DND-41 (cell line): ENCODE results near the gene SEMA4F.

Source experiments
- ATAC-seq: fragments of 200-7000 bp; cut with Tn5 transposase; 3 replicates; pipeline ENCODE4 v1.9.1; 2021; ENCODE audit warnings: low read depth; ENCODE audit not compliant: insufficient read depth
- DNase-seq: peaks from one replicate; pipeline ENCODE4 v3.0.0-alpha.2; 2020
- H2AFZ ChIP-seq: 2 replicates; pipeline ENCODE4 v1.6.0; 2012; ENCODE audit warnings: low read depth, low read length
- H3K27ac ChIP-seq: 2 replicates; pipeline ENCODE4 v1.5.1; 2012; ENCODE audit warnings: low read length, inconsistent platforms
- H3K27me3 ChIP-seq: fragments of 200-600 bp; sonication (generic); 2 replicates; pipeline ENCODE4 v1.6.0; 2012; ENCODE audit warnings: low read length, mild to moderate bottlenecking, inconsistent platforms; ENCODE audit not compliant: insufficient read depth, poor library complexity
- H3K36me3 ChIP-seq: 2 replicates; pipeline ENCODE4 v1.5.1; 2012; ENCODE audit warnings: low read length, inconsistent platforms; ENCODE audit not compliant: insufficient read depth
- H3K4me1 ChIP-seq: 2 replicates; pipeline ENCODE4 v1.5.1; 2012; ENCODE audit warnings: mild to moderate bottlenecking, low read length; ENCODE audit not compliant: insufficient read depth
- H3K4me2 ChIP-seq: 2 replicates; pipeline ENCODE4 v1.6.0; 2012; ENCODE audit warnings: mild to moderate bottlenecking, moderate library complexity, low read length, inconsistent platforms; ENCODE audit not compliant: insufficient read depth
- H3K4me3 ChIP-seq, 2 experiments: fragments of 200-600 bp in 1 of 2; shearing (Covaris generic) in 1 of 2; 2 replicates each; pipeline ENCODE4 v1.5.1; 2012 to 2016; ENCODE audit warnings: inconsistent platforms in 2 of 2, low read length in 2 of 2, mild to moderate bottlenecking in 2 of 2, low read depth in 1 of 2, moderate library complexity in 1 of 2
- H3K79me2 ChIP-seq: 2 replicates; pipeline ENCODE4 v1.6.0; 2012; ENCODE audit warnings: low read length, inconsistent platforms; ENCODE audit not compliant: insufficient read depth
- H3K9ac ChIP-seq: 2 replicates; pipeline ENCODE4 v1.6.0; 2012; ENCODE audit warnings: low read depth, mild to moderate bottlenecking, inconsistent platforms, low read length, moderate library complexity
- H3K9me3 ChIP-seq: 2 replicates; pipeline ENCODE4 v1.5.1; 2012; ENCODE audit warnings: low read length, moderate library complexity, mild to moderate bottlenecking, inconsistent platforms; ENCODE audit not compliant: insufficient read depth, severe bottlenecking
- H4K20me1 ChIP-seq: 2 replicates; pipeline ENCODE4 v1.6.0; 2012; ENCODE audit warnings: low read length; ENCODE audit not compliant: insufficient read depth
- CTCF ChIP-seq: IDR thresholded peaks from 2 replicates; pipeline ENCODE4 v1.5.1; 2012; ENCODE audit warnings: borderline replicate concordance, low read length, moderate library complexity, mild to moderate bottlenecking; ENCODE audit not compliant: poor library complexity, severe bottlenecking; ENCODE audit errors: extremely low read depth
- EZH2 ChIP-seq: IDR thresholded peaks from 3 replicates; pipeline ENCODE4 v1.6.1; 2012; ENCODE audit warnings: borderline replicate concordance, low read depth, mild to moderate bottlenecking, moderate library complexity, low read length, inconsistent platforms; ENCODE audit not compliant: severe bottlenecking

SEMA4F gene

GRCh38 chr2:74618410-74619083 lies 35.5 kb upstream of the SEMA4F start:
- no peaks in the 10 kb centered on the region for H3K36me3 ChIP-seq
- TF ChIP-seq EZH2 (no peak), CTCF (no peak)
- ATAC-seq, result no peak
- no peak overlapping the region for H3K9ac ChIP-seq
- H3K4me3 ChIP-seq, result no peak overlapping the region
- no peak overlapping the region for H3K4me2 ChIP-seq
- peaks cover 30% of the 10 kb centered on the region for H3K27me3 ChIP-seq
- no peak overlapping the region for H2AFZ ChIP-seq
- DNase-seq, result no peak
- H3K27ac ChIP-seq, result no peak overlapping the region
- H3K4me1 ChIP-seq, result no peaks in the 10 kb centered on the region
- H4K20me1 ChIP-seq, result no peaks in the 10 kb centered on the region
- H3K9me3 ChIP-seq, result no peaks in the 10 kb centered on the region
- no peaks in the 10 kb centered on the region for H3K79me2 ChIP-seq

GRCh38 chr2:74619651-74620297 lies 34.3 kb upstream of the SEMA4F start:
- no peak overlapping the region for H3K27ac ChIP-seq
- H3K9ac ChIP-seq, result no peak overlapping the region
- no peak overlapping the region; the same call in 1 of the 2 replicates for H2AFZ ChIP-seq
- DNase-seq (no peak), ATAC-seq (no peak)
- H3K9me3 ChIP-seq, result no peaks in the 10 kb centered on the region
- H3K4me3 ChIP-seq, result no peak overlapping the region
- H3K4me1 ChIP-seq, result no peaks in the 10 kb centered on the region
- H3K79me2 ChIP-seq, result no peaks in the 10 kb centered on the region
- H3K36me3 ChIP-seq, result no peaks in the 10 kb centered on the region
- H3K27me3 ChIP-seq, result peaks cover 21% of the 10 kb centered on the region
- TF ChIP-seq CTCF (no peak), EZH2 (no peak)
- H3K4me2 ChIP-seq, result no peak overlapping the region
- H4K20me1 ChIP-seq, result no peaks in the 10 kb centered on the region

- no peaks in the 10 kb centered on the region for H3K4me1 ChIP-seq
- TF ChIP-seq CTCF (no peak), EZH2 (no peak)
- H3K4me2 ChIP-seq, result no peak overlapping the region
- no peak overlapping the region for H2AFZ ChIP-seq
- DNase-seq (no peak), ATAC-seq (no peak)
- H3K9me3 ChIP-seq, result no peaks in the 10 kb centered on the region
- H4K20me1 ChIP-seq, result no peaks in the 10 kb centered on the region
- H3K79me2 ChIP-seq, result no peaks in the 10 kb centered on the region
- no peak overlapping the region for H3K27ac ChIP-seq
- no peak overlapping the region for H3K9ac ChIP-seq
- peaks cover 20% of the 10 kb centered on the region for H3K27me3 ChIP-seq
- H3K36me3 ChIP-seq, result no peaks in the 10 kb centered on the region
- no peak overlapping the region for H3K4me3 ChIP-seq
Observed at GRCh38 chr2:74620671-74621070, 33.4 kb upstream of the SEMA4F start.
